DND-41 (cell line): ENCODE results near the gene AKAP6.

ENCODE experiments used
- ATAC-seq: fragments of 200-7000 bp; cut with Tn5 transposase; 3 replicates; pipeline ENCODE4 v1.9.1; 2021; ENCODE audit warnings: low read depth; ENCODE audit not compliant: insufficient read depth
- DNase-seq: peaks from one replicate; pipeline ENCODE4 v3.0.0-alpha.2; 2020
- H2AFZ ChIP-seq: 2 replicates; pipeline ENCODE4 v1.6.0; 2012; ENCODE audit warnings: low read depth, low read length
- H3K27ac ChIP-seq: 2 replicates; pipeline ENCODE4 v1.5.1; 2012; ENCODE audit warnings: low read length, inconsistent platforms
- H3K27me3 ChIP-seq: fragments of 200-600 bp; sonication (generic); 2 replicates; pipeline ENCODE4 v1.6.0; 2012; ENCODE audit warnings: low read length, mild to moderate bottlenecking, inconsistent platforms; ENCODE audit not compliant: insufficient read depth, poor library complexity
- H3K36me3 ChIP-seq: 2 replicates; pipeline ENCODE4 v1.5.1; 2012; ENCODE audit warnings: low read length, inconsistent platforms; ENCODE audit not compliant: insufficient read depth
- H3K4me1 ChIP-seq: 2 replicates; pipeline ENCODE4 v1.5.1; 2012; ENCODE audit warnings: mild to moderate bottlenecking, low read length; ENCODE audit not compliant: insufficient read depth
- H3K4me2 ChIP-seq: 2 replicates; pipeline ENCODE4 v1.6.0; 2012; ENCODE audit warnings: mild to moderate bottlenecking, moderate library complexity, low read length, inconsistent platforms; ENCODE audit not compliant: insufficient read depth
- H3K4me3 ChIP-seq, 2 experiments: fragments of 200-600 bp in 1 of 2; shearing (Covaris generic) in 1 of 2; 2 replicates each; pipeline ENCODE4 v1.5.1; 2012 to 2016; ENCODE audit warnings: inconsistent platforms in 2 of 2, low read length in 2 of 2, mild to moderate bottlenecking in 2 of 2, low read depth in 1 of 2, moderate library complexity in 1 of 2
- H3K79me2 ChIP-seq: 2 replicates; pipeline ENCODE4 v1.6.0; 2012; ENCODE audit warnings: low read length, inconsistent platforms; ENCODE audit not compliant: insufficient read depth
- H3K9ac ChIP-seq: 2 replicates; pipeline ENCODE4 v1.6.0; 2012; ENCODE audit warnings: low read depth, mild to moderate bottlenecking, inconsistent platforms, low read length, moderate library complexity
- H3K9me3 ChIP-seq: 2 replicates; pipeline ENCODE4 v1.5.1; 2012; ENCODE audit warnings: low read length, moderate library complexity, mild to moderate bottlenecking, inconsistent platforms; ENCODE audit not compliant: insufficient read depth, severe bottlenecking
- H4K20me1 ChIP-seq: 2 replicates; pipeline ENCODE4 v1.6.0; 2012; ENCODE audit warnings: low read length; ENCODE audit not compliant: insufficient read depth
- EZH2 ChIP-seq: IDR thresholded peaks from 3 replicates; pipeline ENCODE4 v1.6.1; 2012; ENCODE audit warnings: borderline replicate concordance, low read depth, mild to moderate bottlenecking, moderate library complexity, low read length, inconsistent platforms; ENCODE audit not compliant: severe bottlenecking
- TF ChIP-seq, protein P1 (sequence below): IDR thresholded peaks from 2 replicates; pipeline ENCODE4 v1.5.1; 2012; ENCODE audit warnings: borderline replicate concordance, low read length, moderate library complexity, mild to moderate bottlenecking; ENCODE audit not compliant: poor library complexity, severe bottlenecking; ENCODE audit errors: extremely low read depth

AKAP6 gene

DNA sequence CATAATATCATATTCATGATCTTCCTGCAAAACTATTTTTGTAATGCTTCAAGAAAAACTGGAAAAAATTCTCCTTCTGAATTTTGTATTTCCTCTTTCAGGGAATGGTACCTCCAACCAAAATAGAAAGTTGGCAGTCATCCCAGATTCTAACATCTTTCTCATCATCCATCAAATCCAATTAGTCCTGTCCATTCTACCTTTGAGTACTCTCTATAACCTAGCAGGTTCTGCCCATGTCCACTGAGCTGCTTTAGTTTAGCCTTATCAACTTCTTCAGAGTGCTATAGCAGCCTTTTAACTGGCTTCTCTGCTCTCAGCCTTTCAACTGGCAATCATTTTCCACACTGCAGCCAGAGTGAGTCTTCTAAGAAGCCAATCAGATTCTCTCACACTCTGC lies 236.2 kb downstream of the AKAP6 start:
- H3K79me2 ChIP-seq: no peaks in the 10 kb centered on the region
- peak overlapping the region; percentile 28; the same call in 1 of the 2 replicates for H2AFZ ChIP-seq
- H3K9me3 ChIP-seq: no peaks in the 10 kb centered on the region
- peak overlapping the region; percentile 37; the same call in 1 of the 2 replicates for H3K4me2 ChIP-seq
- peaks cover 26% of the 10 kb centered on the region for H3K4me1 ChIP-seq
- no peak overlapping the region for H3K4me3 ChIP-seq
- peak overlapping the region; percentile 12; the same call in 1 of the 2 replicates for H3K9ac ChIP-seq
- H4K20me1 ChIP-seq: no peaks in the 10 kb centered on the region
- TF ChIP-seq EZH2: no peak
- TF ChIP-seq, protein P1, sequence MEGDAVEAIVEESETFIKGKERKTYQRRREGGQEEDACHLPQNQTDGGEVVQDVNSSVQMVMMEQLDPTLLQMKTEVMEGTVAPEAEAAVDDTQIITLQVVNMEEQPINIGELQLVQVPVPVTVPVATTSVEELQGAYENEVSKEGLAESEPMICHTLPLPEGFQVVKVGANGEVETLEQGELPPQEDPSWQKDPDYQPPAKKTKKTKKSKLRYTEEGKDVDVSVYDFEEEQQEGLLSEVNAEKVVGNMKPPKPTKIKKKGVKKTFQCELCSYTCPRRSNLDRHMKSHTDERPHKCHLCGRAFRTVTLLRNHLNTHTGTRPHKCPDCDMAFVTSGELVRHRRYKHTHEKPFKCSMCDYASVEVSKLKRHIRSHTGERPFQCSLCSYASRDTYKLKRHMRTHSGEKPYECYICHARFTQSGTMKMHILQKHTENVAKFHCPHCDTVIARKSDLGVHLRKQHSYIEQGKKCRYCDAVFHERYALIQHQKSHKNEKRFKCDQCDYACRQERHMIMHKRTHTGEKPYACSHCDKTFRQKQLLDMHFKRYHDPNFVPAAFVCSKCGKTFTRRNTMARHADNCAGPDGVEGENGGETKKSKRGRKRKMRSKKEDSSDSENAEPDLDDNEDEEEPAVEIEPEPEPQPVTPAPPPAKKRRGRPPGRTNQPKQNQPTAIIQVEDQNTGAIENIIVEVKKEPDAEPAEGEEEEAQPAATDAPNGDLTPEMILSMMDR: no peak
- H3K36me3 ChIP-seq: no peaks in the 10 kb centered on the region
- H3K27ac ChIP-seq: peak overlapping the region; percentile 75
- no peaks in the 10 kb centered on the region for H3K27me3 ChIP-seq
- DNase-seq (no peak), ATAC-seq (no peak)

DNA sequence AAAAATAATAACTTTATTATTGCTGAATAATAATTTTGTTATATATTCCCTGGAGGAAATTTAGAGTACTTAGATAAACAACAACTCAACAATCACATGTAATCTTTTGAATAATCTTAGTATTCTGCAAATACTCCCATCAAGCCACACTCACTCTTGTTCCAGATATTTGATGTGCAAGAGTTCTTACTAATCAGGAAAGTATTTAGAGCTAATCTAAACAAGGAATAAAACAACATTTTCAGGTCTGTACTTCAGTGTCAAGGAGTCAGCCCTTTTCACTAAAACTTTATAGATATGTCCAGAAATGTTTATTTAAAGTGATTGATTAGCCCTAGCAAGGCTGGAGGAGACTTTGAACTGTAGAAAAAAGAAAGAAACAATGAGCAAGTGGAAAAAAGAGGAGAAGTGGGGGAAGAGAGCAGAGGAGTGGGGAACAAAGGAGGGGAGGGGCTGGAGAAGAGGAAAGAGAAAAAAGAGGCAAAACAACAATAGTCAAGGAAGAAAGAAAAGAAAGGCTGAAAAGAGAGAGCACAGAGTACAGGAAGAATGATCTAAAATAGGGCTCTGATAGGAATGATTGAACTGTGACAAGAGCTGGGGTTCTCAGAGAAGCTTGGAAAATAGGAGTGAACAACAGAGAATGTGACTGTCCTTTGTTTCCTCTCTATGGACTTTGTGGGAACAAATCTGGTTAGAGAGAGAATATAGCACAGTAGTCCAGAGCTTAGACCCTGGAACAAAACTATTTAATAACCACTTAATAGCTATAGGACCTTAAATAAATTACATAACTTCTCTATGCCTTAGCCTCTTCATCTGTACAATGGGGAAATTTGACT lies 238.7 kb downstream of the AKAP6 start:
- Histone ChIP-seq H2AFZ (no peak overlapping the region; the same call in 1 of the 2 replicates), H4K20me1 (no peaks in the 10 kb centered on the region), H3K79me2 (no peaks in the 10 kb centered on the region), H3K4me2 (no peak overlapping the region), H3K9me3 (no peaks in the 10 kb centered on the region), H3K4me3 (no peak overlapping the region), H3K27me3 (no peaks in the 10 kb centered on the region), H3K27ac (no peak overlapping the region), H3K9ac (no peak overlapping the region), H3K4me1 (peaks cover 26% of the 10 kb centered on the region), H3K36me3 (no peaks in the 10 kb centered on the region)
- ATAC-seq: no peak
- no peak for DNase-seq
- TF ChIP-seq EZH2: no peak
- TF ChIP-seq, protein P1: no peak

DNA sequence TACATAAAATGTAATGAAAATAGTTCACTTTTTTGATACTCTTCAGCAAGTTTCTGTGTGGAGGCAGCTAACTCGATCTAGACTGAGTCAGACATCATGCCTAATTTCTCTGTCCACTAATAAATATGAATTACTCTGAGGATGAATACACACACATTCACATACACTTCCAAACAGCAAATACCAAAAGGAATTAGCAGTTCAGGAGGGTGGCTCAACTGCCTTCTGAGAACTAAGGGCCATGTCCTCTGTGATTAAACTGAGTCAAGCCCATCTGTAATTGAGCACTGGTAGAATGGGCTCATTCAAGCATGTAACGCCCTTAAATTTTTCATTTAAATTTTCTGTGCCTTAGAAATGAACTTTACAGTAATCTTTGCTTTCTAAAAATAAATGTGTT lies 242.5 kb downstream of the AKAP6 start:
- H3K4me2 ChIP-seq: no peak overlapping the region
- H3K27ac ChIP-seq: no peak overlapping the region
- no peak for TF ChIP-seq EZH2
- TF ChIP-seq, protein P1: no peak
- no peaks in the 10 kb centered on the region for H3K9me3 ChIP-seq
- H4K20me1 ChIP-seq: no peaks in the 10 kb centered on the region
- H3K9ac ChIP-seq: no peak overlapping the region
- no peak overlapping the region for H3K4me3 ChIP-seq
- H3K36me3 ChIP-seq: no peaks in the 10 kb centered on the region
- peaks cover 3% of the 10 kb centered on the region for H3K27me3 ChIP-seq
- no peaks in the 10 kb centered on the region for H3K4me1 ChIP-seq
- H2AFZ ChIP-seq: no peak overlapping the region
- DNase-seq (no peak), ATAC-seq (no peak)
- H3K79me2 ChIP-seq: no peaks in the 10 kb centered on the region
